ENCODE results near the gene ADAMTS3.

GRCh38 chr4:72314869-72315268, 254.2 kb downstream of the ADAMTS3 start:
- no peak for TF ChIP-seq POLR2A (IDR thresholded peaks at IDR 0.05; ENCODE audit: low read length)
- TF ChIP-seq GATA1 (IDR thresholded peaks at IDR 0.05; ENCODE audit: low read depth, low read length) = no peak

Data from erythroblast (primary cell).